ENCODE data around the gene GPR146.

DNA sequence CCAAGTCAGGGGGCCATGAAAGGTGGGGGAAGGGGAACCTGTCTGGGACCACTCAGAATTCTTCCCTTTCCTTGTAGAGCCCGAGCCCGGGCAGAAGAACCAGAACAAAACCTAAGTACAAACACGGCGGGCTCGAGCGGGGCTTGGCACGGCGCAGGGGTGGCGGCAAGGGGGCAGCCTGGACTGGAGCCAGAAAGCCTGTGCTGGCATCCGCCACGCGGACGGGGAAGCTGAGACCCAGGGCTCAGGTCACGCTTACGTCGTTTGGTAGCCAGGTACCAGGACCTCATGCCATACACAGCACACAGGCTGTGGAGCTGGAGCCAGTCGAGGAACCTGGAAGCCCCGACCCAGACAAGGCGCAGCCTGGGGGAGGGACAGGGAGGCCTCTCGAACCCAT is 37.0 kb downstream of the GPR146 start:
- TF ChIP-seq, protein P1, sequence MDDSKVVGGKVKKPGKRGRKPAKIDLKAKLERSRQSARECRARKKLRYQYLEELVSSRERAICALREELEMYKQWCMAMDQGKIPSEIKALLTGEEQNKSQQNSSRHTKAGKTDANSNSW (CRISPR knock-in tag; IDR thresholded peaks at IDR 0.05; ENCODE audit: borderline replicate concordance): no peak
- no peak for TF ChIP-seq YY1 (IDR thresholded peaks at IDR 0.05; ENCODE audit: insufficient read depth, insufficient replicate concordance, low read depth, low read length)

Data from HepG2 (cell line).